GM10266 (cell line): ENCODE data around the gene SERGEF.

Experiments
- DNase-seq: peaks from one replicate; pipeline ENCODE4 v3.0.0; 2012; ENCODE audit errors: extremely low spot score
- TF ChIP-seq, protein P1 (sequence below): IDR thresholded peaks from 2 replicates; pipeline ENCODE4 v1.5.1; 2012; ENCODE audit warnings: mild to moderate bottlenecking, low read depth; ENCODE audit not compliant: control insufficient read depth, insufficient read depth; ENCODE audit errors: missing control alignments

The SERGEF gene

DNA sequence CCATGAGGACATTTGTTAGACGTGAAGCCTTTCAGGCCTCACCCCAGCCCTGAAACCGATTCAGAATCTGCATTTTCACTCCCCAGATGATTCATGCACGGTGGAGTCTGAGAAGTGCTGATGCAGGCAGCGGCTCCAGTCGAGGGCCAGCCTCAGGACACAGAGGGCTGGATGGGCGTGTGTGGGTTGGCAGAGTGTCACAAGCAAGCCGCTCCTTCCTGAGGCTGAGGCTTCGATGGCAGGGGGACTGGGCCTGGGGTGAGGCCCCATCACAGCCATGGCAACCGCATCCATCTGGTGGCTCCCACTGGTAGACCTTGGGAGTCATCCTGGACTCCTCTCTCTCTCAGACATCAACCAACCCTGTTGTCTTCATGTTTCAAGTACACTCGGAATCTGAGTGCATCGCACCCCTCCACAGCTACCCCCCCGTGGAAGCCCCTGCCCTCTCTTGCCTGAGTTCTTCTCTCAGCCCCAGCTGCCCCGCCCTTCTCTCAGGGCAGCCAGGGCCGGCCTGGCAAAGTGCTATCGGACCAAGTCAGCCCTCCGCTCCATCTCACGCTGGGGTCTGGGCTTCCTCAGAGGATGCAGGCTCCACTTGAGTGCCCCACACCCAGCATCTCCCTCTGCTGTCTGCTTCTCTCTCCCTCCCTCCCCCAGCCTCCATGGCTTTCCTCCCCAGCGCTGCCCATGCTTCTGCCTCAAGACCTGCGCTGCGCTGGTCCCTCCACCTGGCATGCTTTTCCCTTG lies 267.6 kb downstream of the SERGEF start:
- TF ChIP-seq, protein P1, sequence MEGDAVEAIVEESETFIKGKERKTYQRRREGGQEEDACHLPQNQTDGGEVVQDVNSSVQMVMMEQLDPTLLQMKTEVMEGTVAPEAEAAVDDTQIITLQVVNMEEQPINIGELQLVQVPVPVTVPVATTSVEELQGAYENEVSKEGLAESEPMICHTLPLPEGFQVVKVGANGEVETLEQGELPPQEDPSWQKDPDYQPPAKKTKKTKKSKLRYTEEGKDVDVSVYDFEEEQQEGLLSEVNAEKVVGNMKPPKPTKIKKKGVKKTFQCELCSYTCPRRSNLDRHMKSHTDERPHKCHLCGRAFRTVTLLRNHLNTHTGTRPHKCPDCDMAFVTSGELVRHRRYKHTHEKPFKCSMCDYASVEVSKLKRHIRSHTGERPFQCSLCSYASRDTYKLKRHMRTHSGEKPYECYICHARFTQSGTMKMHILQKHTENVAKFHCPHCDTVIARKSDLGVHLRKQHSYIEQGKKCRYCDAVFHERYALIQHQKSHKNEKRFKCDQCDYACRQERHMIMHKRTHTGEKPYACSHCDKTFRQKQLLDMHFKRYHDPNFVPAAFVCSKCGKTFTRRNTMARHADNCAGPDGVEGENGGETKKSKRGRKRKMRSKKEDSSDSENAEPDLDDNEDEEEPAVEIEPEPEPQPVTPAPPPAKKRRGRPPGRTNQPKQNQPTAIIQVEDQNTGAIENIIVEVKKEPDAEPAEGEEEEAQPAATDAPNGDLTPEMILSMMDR: no peak
- no peak for DNase-seq

DNA sequence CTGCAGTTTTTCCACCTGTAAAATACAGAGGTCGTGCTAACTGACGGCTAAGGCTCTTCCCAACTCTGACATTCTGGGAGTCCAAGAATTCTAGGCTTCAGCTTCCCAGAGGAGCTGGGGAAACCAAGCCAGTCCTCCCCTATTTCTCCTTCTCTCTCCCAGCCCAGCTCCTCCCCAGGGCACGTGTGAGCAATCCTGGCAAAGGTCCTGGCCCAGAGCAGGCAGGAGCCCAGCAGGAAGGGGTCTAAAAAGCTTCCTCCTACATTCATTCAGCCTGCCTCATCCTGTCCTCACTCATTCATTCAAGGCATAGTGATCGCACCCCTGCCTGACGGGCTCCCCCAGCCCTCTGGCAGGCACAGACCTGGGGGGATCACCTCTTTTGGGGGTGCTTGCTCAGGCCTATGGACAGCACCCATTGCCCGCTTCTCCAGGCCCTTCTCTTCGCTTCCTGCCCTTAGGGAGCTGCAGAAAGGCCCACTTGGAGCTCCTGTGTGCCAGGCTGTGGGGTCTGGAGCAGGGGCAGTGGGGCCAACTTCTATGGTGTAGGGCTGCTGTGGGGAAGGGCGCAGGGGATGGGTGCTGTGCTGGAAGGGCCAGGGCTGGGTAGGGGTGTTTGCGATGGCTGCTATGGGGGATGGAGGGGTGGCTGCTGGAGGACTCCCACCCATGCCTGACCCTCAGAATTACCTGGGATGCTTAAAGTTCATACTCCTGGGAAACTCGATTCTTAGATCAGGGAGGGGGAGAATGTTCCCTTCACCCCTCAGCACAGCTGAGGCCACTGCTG lies 268.5 kb downstream of the SERGEF start:
- no peak for DNase-seq

GRCh38 chr11:17743808-17744119 lies 269.1 kb downstream of the SERGEF start:
- TF ChIP-seq, protein P1: no peak
- no peak for DNase-seq

More for the DNA sequence above, 268.5 kb downstream of the SERGEF start:
- TF ChIP-seq, protein P1: no peak

DNA sequence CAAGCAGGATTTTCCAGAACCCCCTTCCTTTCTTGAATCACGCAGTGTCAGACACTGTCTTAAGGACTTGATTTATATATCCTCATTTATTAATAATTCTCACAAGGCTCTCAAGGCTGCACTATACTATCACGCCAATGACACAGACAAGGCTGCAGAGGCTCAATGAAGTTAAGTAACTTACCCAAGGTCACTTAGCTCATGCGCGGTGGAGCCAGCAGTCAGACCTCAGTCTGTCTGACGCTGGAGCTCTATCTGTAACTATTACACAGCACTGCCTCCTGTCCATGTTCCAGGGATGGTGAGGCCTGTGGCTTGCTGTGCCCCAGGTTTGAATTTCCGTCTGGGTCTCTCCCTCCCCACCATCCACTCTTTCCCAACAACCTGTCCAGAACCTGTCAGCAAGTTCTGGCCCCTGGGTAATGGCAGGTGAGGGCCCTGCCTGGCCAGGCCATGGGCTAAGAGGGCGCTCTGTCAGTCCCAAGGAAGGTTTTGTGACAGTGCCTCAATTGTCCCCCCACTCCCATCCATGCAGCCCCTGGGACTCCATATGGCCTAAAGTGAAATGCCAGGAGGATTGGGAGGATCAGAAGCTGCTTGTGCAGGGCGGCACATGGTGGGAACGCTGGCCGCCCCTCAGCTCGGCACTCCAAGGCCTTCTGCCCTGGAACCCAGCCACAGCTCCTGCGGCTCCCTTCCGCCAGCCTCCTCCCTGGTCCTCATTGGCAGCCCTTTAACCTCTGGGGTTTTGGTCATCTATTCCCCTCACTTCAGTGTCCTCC lies 269.6 kb downstream of the SERGEF start:
- DNase-seq: no peak
- TF ChIP-seq, protein P1: no peak

- TF ChIP-seq, protein P1: no peak
- DNase-seq: no peak
These were observed 270.8 kb downstream of the SERGEF start for GRCh38 chr11:17742019-17742418.

GRCh38 chr11:17741487-17741886 lies 271.4 kb downstream of the SERGEF start:
- TF ChIP-seq, protein P1: no peak
- DNase-seq: no peak
